ENCODE measurements around the gene LSM14A.
"Not testable (repeated sequence)": the region's sequence is repeated elsewhere in the genome, so short reads cannot be mapped to it uniquely, and the experiment has no call there.

Gene LSM14A

DNA sequence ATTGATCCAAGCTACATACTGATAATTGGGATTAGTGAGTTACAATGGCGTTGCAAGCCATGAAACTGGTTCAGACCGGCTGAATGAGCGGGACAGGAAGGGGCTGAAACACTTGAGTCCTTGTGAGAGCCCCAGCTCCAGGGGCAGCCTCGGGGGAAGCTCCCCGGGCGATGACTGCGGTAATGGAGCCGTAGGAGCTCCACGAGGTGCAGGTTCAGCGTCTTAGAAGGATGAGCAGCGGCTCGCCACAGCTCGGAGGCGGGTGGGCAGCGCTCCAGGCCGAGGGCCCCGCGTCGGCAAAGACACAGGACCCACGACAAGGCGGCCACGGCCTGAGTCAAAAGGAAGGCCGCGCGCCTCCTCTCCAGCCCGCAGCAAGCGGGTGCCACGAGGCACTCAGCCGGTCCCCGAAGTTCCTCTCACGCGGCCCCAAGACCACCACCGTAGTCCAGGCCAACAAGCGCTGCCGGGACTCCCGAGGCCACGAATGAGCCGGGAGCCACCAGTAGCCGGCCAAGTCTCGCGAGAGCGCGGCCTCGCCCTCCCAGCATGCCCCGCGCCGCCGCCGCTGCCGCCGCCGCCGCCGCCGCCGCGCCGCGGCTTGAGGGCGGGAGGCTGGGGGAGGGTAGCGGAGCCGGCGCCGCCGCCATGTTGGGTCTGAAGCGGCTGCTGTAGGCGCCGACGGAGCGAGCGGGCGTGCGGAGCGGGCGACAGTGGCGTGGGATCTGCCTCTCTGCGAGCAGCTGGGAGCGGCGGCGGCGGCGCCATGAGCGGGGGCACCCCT lies at the start of gene LSM14A:
Gene LSM14A, plus strand, starts transcription at position 628 of the 784 bp plus-strand sequence. Its CDS starts 139 bp downstream, at position 767.
- peak; percentile 83 to 94 for DNase-seq

- DNase-seq, result no peak
Observed at GRCh38 chr19:34124828-34125227, 47.5 kb upstream of the LSM14A start.

GRCh38 chr19:34126966-34127365 lies 45.3 kb upstream of the LSM14A start:
- DNase-seq, result no peak

DNA sequence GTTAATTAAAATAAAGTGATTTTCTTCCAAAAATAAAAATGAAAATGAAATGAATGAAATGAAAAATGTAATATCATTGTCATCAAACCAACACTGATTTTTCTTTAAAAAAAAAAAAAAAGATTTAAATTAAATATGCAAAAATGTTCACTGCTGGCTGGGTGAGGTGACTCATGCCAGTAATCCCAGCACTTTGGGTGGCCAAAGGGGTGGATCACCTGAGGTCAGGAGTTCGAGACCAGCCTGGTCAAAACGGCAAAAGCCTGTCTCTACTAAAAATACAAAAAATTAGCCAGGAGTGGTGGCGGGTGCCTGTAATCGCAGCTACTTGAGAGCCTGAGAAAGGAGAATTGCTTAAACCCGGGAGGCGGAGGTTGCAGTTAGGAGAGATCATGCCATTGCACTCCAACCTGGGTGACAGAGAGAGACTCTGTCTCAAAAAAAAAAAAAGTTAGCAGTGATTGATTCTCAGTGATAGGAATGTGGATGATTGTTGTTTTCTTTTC lies 44.6 kb upstream of the LSM14A start:
- no peak for DNase-seq

DNA sequence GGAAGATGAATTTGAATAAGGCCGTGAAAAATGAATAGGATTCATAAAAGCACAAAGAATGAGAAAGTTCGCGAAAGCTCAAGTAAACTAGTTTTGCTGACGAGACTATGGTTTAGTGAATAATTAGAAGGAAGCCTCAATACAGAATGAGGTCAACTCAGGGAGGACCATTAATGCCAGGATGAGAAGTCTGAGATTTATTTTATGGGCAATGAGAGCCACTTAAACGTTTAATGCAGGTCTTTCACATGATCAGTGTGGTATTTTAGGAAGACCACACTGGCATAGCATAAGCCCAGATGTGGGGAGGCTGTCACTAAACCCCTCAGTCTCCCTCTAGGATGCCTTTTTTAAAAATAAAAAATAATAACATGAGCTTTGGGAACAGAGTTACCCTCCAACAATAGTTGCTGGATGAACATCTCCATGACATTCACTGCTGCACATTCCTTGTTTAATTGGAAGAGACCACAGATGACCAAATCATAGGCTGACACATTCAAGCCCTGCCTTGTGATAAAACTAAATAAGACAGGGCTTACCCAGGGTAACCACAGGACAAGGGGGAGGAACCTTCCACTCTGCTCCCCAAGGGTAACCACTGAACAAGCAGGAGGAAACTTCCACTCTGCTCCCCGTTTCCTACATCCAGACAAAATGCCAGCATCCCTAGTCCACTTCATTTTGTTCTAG lies 43.6 kb upstream of the LSM14A start:
- no peak for DNase-seq

GRCh38 chr19:34131100-34131499 lies 41.2 kb upstream of the LSM14A start:
- DNase-seq, result no peak

DNA sequence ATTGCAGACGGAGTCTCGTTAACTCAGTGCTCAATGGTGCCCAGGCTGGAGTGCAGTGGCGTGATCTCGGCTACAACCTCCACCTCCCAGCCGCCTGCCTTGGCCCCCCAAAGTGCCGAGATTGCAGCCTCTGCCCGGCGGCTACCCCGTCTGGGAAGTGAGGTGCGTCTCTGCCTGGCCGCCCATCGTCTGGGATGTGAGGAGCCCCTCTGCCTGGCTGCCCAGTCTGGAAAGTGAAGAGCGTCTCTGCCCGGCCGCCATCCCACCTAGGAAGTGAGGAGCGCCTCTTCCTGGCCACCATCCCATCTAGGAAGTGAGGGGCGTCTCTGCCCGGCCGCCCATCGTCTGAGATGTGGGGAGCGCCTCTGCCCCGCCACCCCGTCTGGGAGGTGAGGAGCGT lies 40.2 kb upstream of the LSM14A start:
- not testable (repeated sequence) for DNase-seq

DNA sequence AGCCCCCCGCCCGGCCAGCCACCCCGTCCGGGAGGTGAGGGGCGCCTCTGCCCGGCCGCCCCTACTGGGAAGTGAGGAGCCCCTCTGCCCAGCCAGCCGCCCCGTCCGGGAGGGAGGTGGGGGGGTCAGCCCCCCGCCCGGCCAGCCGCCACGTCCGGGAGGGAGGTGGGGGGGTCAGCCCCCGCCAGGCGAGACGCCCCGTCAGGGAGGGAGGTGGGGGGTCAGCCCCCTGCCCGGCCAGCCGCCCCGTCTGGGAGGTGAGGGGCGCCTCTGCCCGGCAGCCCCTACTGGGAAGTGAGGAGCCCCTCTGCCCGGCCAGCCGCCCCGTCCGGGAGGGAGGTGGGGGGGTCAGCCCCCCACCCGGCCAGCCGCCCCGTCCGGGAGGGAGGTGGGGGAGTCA lies 39.6 kb upstream of the LSM14A start:
- not testable (repeated sequence) for DNase-seq

DNA sequence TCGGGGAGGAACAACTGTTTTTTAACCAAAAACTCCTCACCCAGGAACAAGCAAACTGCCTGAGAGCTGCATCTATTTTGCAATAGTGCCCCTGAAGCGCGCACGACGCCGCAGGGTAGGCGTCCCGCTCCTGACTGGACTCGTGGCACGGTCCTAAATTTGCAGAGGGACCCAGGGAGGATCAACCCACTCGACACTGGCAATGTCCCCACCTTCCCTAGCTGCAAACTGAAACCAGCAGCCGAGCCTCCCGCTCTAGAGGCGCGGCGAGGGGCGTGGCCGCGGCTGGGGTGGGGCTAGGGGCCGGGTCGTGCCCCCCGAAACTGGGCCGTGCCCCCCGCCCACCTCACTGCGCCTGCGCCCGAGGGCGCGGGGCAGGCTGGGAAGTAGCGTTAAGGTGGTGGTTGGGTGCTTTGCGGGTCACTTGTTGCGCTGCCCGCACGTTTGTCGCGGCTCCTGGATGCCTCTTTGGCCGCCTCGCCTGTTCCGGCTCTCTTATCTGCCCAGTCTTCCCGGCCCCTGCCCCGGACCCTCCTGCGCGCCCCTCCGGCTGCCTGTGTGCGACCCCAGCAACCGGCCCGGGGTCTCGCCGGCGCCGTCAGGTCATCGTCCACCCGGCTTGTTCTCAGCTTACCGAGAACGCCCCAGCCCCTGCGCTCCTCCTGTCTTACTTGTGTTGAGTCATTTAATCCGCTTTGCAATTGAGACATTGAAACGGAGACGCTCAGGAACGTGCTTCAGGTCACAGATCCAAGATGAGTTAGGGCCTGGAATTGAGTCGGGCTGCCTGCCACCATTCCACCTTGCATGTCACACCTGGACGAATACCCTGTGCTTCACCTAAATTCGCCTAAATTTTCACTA lies 37.9 kb upstream of the LSM14A start:
- peak; percentile 85 to 96 for DNase-seq

DNA sequence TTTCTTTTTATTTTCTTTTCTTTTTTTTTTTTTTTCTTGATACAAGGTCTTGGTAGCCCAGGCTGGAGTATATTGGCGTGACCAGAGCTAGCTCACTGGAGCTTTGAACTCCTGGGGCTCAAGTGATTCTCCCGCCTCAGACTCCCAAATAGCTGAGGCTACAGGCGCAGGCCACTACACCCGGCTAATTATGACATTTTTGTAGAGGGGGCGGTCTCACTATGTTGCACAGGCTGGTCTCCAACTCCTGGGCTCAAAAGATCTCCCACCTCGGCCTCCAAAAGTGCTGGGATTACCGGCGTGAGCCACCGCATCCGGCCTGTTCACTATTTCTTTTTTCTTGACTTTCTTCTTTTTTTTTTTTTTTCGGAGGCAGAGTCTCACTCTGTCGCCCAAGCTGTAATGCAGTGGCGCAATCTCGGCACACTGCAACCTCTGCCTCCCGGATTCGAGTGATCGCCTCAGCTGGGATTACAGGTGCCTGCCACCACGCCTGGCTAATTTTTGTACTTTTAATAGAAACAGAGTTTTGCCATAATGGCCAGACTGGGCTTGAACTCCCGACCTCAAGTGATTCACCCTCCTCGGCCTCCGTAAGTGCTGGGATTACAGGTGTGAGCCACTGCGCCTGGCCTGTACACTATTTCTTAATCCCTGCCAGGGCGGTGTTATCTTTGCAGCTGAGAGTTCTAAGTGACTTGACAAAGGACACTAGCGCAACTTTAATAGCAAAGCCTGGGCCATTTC lies 37.1 kb upstream of the LSM14A start:
- DNase-seq, result no peak

DNA sequence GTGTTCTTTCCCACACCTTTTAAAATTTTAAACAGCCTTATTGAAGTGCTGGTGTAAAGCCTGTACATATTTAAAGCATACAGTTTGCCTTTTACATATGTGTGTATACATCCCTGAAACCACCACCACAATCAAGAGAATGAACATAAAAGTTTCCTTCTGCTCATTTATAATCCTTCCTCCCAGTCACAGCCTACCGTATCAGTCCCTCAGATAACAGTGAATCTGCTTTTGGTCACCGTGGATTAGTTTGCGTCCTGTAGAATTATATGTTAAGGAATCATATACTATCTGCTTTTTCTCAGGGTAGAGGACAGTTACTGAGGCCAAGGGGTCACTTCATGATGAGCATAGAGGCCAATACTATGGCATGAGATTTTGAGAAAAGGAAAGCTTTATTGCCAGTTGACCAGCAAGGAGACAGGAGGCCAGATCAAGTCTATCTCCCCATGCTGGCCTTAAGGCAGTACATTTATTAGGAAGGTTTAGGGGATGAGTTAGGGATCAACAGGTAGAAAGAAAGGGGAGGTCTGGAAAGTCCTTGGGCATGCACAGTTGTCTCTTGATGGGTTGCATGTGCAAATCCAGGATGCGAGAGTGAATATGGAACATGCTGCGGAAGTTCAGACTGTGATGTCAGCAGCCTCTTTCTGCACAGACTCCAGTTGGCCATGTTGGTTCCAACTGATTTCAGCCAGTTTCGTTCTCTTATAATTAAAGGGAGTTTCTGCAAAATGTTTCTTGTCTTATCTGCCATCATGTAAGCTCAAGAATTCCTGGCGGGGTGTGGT lies 36.3 kb upstream of the LSM14A start:
- DNase-seq, result no peak

- DNase-seq, result no peak
Observed at GRCh38 chr19:34141025-34141424, 31.3 kb upstream of the LSM14A start.

DNA sequence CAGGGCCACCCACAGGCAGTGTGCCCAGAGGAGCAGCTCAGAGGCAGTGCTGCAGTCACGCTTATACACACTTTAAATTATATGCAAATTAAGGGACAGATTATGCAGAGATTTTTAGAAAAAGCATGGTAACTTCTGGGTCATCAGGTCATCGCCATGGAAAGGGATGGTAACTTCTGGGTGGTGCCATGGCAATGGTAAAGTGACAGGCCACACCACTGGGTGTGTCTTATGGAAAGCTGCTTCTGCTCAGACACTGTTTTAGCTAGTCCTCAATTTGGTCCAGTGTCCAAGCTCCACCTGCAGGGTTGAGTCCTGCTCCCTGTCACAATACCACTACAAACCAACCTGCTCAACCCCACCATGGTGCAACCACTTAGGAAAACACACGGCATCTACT lies 29.9 kb upstream of the LSM14A start:
- DNase-seq, result no peak

DNA sequence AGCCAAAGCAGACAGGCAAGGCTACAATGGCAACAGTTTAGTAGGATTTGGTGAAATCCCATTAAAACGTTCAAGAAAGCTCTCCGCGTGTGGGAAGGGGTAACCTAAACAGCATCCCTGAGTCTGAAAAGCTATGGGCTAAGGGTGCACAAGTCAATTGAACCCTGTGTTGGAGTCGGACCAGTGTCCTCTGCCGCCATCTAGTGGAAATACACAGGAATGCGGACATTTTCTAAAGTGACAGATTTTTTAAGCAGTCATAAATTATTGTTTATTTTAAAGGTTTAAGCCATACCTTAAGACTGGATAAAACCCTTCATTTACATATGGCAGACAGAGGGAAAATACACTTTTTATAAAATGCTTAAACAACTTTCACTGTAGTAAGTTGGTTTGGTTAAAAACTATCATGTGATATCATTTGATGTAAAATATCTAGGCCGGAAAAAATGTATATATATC lies 26.5 kb upstream of the LSM14A start:
- peak in 1 of 2 experiments; percentile 35 for DNase-seq

GRCh38 chr19:34148658-34149185 lies 23.6 kb upstream of the LSM14A start:
- no peak for DNase-seq

GRCh38 chr19:34149873-34150272 lies 22.4 kb upstream of the LSM14A start:
- no peak for DNase-seq

DNA sequence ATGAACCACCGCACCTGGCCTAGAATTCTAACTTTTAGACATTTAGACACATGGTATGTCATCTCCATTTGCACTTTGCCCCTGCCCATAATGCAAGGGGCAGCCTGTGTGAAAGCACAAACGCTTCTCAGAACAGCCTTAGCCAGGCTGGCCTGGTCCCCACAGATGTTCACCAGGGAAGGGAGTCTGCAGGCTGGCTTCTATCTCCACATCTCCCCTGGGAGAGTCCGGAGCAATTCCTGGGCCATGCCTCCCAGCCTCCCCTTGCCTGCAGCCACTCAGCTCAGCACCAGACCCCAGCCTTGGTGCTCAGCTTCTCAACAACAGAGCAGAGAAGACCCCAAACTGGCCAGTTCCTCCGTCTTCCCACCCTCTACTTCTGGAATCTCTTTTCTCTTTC lies 21.7 kb upstream of the LSM14A start:
- no peak for DNase-seq

DNA sequence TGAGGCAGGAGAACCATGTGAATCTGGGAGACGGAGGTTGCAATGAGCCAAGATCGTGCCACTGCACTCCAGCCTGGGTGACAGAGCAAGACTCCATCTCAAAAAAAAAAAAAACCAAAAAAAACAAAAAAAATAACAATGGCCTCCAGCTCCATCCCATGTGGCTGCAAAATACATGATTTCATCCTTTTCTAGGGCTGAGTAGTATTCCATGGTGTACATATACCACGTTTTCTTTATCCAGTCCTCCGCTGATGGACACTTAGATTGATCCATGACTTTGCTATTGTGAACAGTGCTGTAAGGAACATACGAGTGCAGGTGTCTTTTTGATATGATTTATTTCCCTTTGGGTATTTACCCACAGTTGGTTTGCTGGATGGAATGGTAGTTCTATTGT lies 20.9 kb upstream of the LSM14A start:
- no peak for DNase-seq

- no peak for DNase-seq
Observed at GRCh38 chr19:34154401-34154800, 17.9 kb upstream of the LSM14A start.

GRCh38 chr19:34155686-34156085 lies 16.6 kb upstream of the LSM14A start:
- DNase-seq, result no peak

GRCh38 chr19:34158966-34159365 lies 13.3 kb upstream of the LSM14A start:
- DNase-seq, result not testable (repeated sequence)

Data from NCI-H1930 (cell line).